Measurements from ENCODE around the gene BTBD17.
A peak's percentile ranks its signal among the peaks of the same experiment; 100 is the strongest.

The BTBD17 gene

GRCh38 chr17:74387365-74388218 is 25.9 kb upstream of the BTBD17 start:
- no peak for DNase-seq (ENCODE audit: low spot score)

GRCh38 chr17:74386386-74386785 is 24.7 kb upstream of the BTBD17 start:
- DNase-seq (ENCODE audit: low spot score): no peak

GRCh38 chr17:74385201-74385600 is 23.5 kb upstream of the BTBD17 start:
- DNase-seq (ENCODE audit: low spot score): no peak

- DNase-seq (ENCODE audit: low spot score): no peak
These were observed 21.5 kb upstream of the BTBD17 start for GRCh38 chr17:74383141-74383540.

GRCh38 chr17:74380959-74381808 is 19.5 kb upstream of the BTBD17 start:
- DNase-seq (ENCODE audit: low spot score): no peak

- DNase-seq (ENCODE audit: low spot score): no peak
These were observed 18.7 kb upstream of the BTBD17 start for GRCh38 chr17:74380086-74380958.

- peak; percentile 91 for DNase-seq (ENCODE audit: low spot score)
These were observed 17.9 kb upstream of the BTBD17 start for GRCh38 chr17:74379495-74380085.

GRCh38 chr17:74374858-74375257 is 13.2 kb upstream of the BTBD17 start:
- no peak for DNase-seq (ENCODE audit: low spot score)

- DNase-seq (ENCODE audit: low spot score): no peak
These were observed 12.4 kb upstream of the BTBD17 start for GRCh38 chr17:74373838-74374606.

- DNase-seq (ENCODE audit: low spot score): no peak
These were observed 10.8 kb upstream of the BTBD17 start for GRCh38 chr17:74372426-74372825.

- DNase-seq (ENCODE audit: low spot score): no peak
These were observed 10.0 kb upstream of the BTBD17 start for GRCh38 chr17:74371653-74372147.

GRCh38 chr17:74369665-74370490 is 8.2 kb upstream of the BTBD17 start:
- DNase-seq (ENCODE audit: low spot score): no peak

GRCh38 chr17:74369221-74369620 is 7.6 kb upstream of the BTBD17 start:
- peak; percentile 41 for DNase-seq (ENCODE audit: low spot score)

- peak; percentile 69 for DNase-seq (ENCODE audit: low spot score)
These were observed 6.8 kb upstream of the BTBD17 start for GRCh38 chr17:74368341-74369081.

GRCh38 chr17:74367206-74367605 is 5.5 kb upstream of the BTBD17 start, which contains the start of gene GPR142:
GPR142 (plus strand) TSS chr17:74367506; CDS start chr17:74369541, 2,035 bp downstream.
- DNase-seq (ENCODE audit: low spot score): no peak

GRCh38 chr17:74362810-74363498 is 1.3 kb upstream of the BTBD17 start:
- no peak for DNase-seq (ENCODE audit: low spot score)

- DNase-seq (ENCODE audit: low spot score): no peak
These were observed 369 bp upstream of the BTBD17 start for GRCh38 chr17:74362069-74362405.

- no peak for DNase-seq (ENCODE audit: low spot score)
These were observed 804 bp downstream of the BTBD17 start for GRCh38 chr17:74360899-74361229.

- no peak for DNase-seq (ENCODE audit: low spot score)
These were observed 1.8 kb downstream of the BTBD17 start for GRCh38 chr17:74359916-74360315.
